Esophagus muscularis mucosa (tissue), 4 donors: ENCODE data around the gene KCTD16.

Experiments used
- CTCF ChIP-seq, 3 experiments: fragments of 200-600 bp in 2 of 3; fragments of 450-650 bp in 1 of 3; sonication (generic) in 2 of 3; IDR thresholded peaks; one replicate each; pipeline ENCODE4 v1.5.1; 2017 to 2019; ENCODE audit warnings: antibody characterized with exemption in 3 of 3, mild to moderate bottlenecking in 2 of 3, moderate library complexity in 1 of 3
- EP300 ChIP-seq: sonication (generic); formaldehyde crosslinking; IDR thresholded peaks from one replicate; pipeline ENCODE4 v1.6.1; 2017; ENCODE audit warnings: antibody characterized with exemption
- POLR2A ChIP-seq: fragments of 450-650 bp; IDR thresholded peaks from one replicate; pipeline ENCODE4 v1.6.1; 2017; ENCODE audit warnings: antibody characterized with exemption, moderate library complexity, mild to moderate bottlenecking, low read depth
- POLR2AphosphoS5 ChIP-seq, 2 donors: sonication (generic); formaldehyde crosslinking; IDR thresholded peaks; one replicate each; pipeline ENCODE4 v1.6.1; 2017; ENCODE audit warnings: antibody characterized with exemption in 2 of 2

DNA sequence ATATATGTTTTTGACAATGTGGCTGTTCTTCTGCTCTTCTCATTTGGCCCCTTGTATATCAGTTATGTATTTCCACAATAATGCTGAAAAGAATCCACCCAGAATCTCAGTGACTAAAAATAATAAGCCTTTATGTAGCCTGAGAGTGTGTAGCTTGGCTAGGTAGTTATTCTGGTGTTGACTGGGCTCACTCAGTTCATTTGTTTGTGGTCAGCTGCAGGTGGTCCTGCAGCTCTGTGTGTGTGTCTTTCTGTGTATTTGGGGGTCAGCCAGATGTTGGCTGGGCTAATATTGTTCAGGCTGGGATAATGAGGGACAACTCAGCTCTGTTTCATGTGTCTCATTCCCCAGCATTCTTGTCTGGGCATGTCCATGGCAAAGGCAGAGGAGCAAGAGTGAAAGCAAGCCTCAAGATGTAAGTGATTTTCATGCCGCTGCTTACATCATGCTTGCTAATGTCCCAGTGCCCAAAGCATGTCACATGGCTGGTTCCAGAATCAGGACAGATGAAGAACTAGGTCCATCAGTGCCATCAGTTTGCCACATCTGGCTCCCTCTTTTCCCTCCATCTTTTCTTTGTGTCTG, 162.8 kb downstream of the KCTD16 start:
- TF ChIP-seq EP300: no peak
- no peak for TF ChIP-seq POLR2A
- TF ChIP-seq CTCF (IDR thresholded peaks at IDR 0.05): no peak
- no peak for TF ChIP-seq POLR2AphosphoS5 (IDR thresholded peaks at IDR 0.05)
